ENCODE measurements around the gene CEP95.

Gene CEP95

DNA sequence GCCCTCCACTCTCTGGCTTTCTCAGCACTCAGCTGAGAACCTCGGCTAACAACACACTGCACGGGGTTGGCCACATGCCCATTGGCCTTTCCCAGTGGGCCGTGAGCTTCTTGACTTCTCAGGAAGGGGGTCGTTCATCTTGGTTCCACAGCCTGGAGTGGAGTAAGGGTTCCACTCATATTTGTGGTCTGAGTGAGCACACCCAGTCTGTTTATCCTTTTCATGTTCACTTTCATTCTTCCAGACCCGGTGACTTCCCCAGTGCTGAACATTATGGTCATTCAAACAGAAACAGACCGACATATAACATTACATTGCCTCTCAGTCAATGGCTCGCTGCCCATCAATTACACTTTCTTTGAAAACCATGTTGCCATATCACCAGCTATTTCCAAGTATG lies 49.6 kb upstream of the CEP95 start:
- CTCF ChIA-PET: interaction anchor here (1.1 to 1.2 kb wide), 2 partner anchors 38 to 136 kb away, joined by 3 to 8 read pairs; no protein-coding TSS in a partner anchor
- no peak for TF ChIP-seq SP3 (tag by site-specific recombination; IDR thresholded peaks at IDR 0.05)
- TF ChIP-seq ZNF146 (tag by site-specific recombination; IDR thresholded peaks at IDR 0.05): no peak
- TF ChIP-seq ZFP3 (tag by site-specific recombination; IDR thresholded peaks at IDR 0.05; ENCODE audit: low read depth): no peak
- TF ChIP-seq ZEB2 (tag by site-specific recombination; IDR thresholded peaks at IDR 0.05): no peak
- TF ChIP-seq KLF10 (tag by site-specific recombination; IDR thresholded peaks at IDR 0.05): no peak
- TF ChIP-seq ZIC2 (tag by site-specific recombination; IDR thresholded peaks at IDR 0.05): no peak
- TF ChIP-seq, protein P1, sequence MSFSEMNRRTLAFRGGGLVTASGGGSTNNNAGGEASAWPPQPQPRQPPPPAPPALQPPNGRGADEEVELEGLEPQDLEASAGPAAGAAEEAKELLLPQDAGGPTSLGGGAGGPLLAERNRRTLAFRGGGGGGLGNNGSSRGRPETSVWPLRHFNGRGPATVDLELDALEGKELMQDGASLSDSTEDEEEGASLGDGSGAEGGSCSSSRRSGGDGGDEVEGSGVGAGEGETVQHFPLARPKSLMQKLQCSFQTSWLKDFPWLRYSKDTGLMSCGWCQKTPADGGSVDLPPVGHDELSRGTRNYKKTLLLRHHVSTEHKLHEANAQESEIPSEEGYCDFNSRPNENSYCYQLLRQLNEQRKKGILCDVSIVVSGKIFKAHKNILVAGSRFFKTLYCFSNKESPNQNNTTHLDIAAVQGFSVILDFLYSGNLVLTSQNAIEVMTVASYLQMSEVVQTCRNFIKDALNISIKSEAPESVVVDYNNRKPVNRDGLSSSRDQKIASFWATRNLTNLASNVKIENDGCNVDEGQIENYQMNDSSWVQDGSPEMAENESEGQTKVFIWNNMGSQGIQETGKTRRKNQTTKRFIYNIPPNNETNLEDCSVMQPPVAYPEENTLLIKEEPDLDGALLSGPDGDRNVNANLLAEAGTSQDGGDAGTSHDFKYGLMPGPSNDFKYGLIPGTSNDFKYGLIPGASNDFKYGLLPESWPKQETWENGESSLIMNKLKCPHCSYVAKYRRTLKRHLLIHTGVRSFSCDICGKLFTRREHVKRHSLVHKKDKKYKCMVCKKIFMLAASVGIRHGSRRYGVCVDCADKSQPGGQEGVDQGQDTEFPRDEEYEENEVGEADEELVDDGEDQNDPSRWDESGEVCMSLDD (tag by site-specific recombination; IDR thresholded peaks at IDR 0.05): no peak
- no peak for TF ChIP-seq ZBTB1 (tag by site-specific recombination; IDR thresholded peaks at IDR 0.05)
- TF ChIP-seq, protein P2, sequence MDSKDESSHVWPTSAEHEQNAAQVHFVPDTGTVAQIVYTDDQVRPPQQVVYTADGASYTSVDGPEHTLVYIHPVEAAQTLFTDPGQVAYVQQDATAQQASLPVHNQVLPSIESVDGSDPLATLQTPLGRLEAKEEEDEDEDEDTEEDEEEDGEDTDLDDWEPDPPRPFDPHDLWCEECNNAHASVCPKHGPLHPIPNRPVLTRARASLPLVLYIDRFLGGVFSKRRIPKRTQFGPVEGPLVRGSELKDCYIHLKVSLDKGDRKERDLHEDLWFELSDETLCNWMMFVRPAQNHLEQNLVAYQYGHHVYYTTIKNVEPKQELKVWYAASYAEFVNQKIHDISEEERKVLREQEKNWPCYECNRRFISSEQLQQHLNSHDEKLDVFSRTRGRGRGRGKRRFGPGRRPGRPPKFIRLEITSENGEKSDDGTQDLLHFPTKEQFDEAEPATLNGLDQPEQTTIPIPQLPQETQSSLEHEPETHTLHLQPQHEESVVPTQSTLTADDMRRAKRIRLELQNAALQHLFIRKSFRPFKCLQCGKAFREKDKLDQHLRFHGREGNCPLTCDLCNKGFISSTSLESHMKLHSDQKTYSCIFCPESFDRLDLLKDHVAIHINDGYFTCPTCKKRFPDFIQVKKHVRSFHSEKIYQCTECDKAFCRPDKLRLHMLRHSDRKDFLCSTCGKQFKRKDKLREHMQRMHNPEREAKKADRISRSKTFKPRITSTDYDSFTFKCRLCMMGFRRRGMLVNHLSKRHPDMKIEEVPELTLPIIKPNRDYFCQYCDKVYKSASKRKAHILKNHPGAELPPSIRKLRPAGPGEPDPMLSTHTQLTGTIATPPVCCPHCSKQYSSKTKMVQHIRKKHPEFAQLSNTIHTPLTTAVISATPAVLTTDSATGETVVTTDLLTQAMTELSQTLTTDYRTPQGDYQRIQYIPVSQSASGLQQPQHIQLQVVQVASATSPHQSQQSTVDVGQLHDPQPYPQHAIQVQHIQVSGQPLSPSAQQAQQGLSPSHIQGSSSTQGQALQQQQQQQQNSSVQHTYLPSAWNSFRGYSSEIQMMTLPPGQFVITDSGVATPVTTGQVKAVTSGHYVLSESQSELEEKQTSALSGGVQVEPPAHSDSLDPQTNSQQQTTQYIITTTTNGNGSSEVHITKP (tag by site-specific recombination; IDR thresholded peaks at IDR 0.05): no peak
- TF ChIP-seq ZNF837 (tag by site-specific recombination; IDR thresholded peaks at IDR 0.05): no peak
- TF ChIP-seq, protein P3, sequence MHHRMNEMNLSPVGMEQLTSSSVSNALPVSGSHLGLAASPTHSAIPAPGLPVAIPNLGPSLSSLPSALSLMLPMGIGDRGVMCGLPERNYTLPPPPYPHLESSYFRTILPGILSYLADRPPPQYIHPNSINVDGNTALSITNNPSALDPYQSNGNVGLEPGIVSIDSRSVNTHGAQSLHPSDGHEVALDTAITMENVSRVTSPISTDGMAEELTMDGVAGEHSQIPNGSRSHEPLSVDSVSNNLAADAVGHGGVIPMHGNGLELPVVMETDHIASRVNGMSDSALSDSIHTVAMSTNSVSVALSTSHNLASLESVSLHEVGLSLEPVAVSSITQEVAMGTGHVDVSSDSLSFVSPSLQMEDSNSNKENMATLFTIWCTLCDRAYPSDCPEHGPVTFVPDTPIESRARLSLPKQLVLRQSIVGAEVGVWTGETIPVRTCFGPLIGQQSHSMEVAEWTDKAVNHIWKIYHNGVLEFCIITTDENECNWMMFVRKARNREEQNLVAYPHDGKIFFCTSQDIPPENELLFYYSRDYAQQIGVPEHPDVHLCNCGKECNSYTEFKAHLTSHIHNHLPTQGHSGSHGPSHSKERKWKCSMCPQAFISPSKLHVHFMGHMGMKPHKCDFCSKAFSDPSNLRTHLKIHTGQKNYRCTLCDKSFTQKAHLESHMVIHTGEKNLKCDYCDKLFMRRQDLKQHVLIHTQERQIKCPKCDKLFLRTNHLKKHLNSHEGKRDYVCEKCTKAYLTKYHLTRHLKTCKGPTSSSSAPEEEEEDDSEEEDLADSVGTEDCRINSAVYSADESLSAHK (tag by site-specific recombination; IDR thresholded peaks at IDR 0.05): no peak
- TF ChIP-seq ZNF791 (tag by site-specific recombination; IDR thresholded peaks at IDR 0.05): no peak
- no peak for TF ChIP-seq ZNF2 (tag by site-specific recombination; IDR thresholded peaks at IDR 0.05)
- TF ChIP-seq ZNF623 (tag by site-specific recombination; IDR thresholded peaks at IDR 0.05): no peak
- no peak for TF ChIP-seq ZNF785 (tag by site-specific recombination; IDR thresholded peaks at IDR 0.05)
- TF ChIP-seq ZNF133 (tag by site-specific recombination; IDR thresholded peaks at IDR 0.05): no peak
- TF ChIP-seq, protein P4, sequence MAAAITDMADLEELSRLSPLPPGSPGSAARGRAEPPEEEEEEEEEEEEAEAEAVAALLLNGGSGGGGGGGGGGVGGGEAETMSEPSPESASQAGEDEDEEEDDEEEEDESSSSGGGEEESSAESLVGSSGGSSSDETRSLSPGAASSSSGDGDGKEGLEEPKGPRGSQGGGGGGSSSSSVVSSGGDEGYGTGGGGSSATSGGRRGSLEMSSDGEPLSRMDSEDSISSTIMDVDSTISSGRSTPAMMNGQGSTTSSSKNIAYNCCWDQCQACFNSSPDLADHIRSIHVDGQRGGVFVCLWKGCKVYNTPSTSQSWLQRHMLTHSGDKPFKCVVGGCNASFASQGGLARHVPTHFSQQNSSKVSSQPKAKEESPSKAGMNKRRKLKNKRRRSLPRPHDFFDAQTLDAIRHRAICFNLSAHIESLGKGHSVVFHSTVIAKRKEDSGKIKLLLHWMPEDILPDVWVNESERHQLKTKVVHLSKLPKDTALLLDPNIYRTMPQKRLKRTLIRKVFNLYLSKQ (tag by site-specific recombination; IDR thresholded peaks at IDR 0.05; ENCODE audit: borderline replicate concordance): no peak
- TF ChIP-seq, protein P5, sequence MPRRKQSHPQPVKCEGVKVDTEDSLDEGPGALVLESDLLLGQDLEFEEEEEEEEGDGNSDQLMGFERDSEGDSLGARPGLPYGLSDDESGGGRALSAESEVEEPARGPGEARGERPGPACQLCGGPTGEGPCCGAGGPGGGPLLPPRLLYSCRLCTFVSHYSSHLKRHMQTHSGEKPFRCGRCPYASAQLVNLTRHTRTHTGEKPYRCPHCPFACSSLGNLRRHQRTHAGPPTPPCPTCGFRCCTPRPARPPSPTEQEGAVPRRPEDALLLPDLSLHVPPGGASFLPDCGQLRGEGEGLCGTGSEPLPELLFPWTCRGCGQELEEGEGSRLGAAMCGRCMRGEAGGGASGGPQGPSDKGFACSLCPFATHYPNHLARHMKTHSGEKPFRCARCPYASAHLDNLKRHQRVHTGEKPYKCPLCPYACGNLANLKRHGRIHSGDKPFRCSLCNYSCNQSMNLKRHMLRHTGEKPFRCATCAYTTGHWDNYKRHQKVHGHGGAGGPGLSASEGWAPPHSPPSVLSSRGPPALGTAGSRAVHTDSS (tag by site-specific recombination; IDR thresholded peaks at IDR 0.05): no peak
- Histone ChIP-seq H3K27ac (ENCODE audit: extremely low read depth, low read depth, low read length) (no peak overlapping the region), H3K9me3 (ENCODE audit: control insufficient read depth, insufficient read depth, low read depth, low read length) (no peaks in the 10 kb centered on the region), H3K4me3 (ENCODE audit: low read depth, low read length) (no peak overlapping the region), H3K36me3 (ENCODE audit: control insufficient read depth in 2 of 2, insufficient read depth in 1 of 2, low read length in 2 of 2) (no peaks in the 10 kb centered on the region), H3K4me1 (ENCODE audit: control insufficient read depth, insufficient read depth, low read length) (no peaks in the 10 kb centered on the region)
- POLR2A ChIA-PET: interaction anchor here (0.7 kb wide), 1 partner anchor 35 kb away, joined by 3 read pairs; no protein-coding TSS in a partner anchor
